Erythroblast (primary cell): Measurements from ENCODE around the gene OBSCN.

Source experiments
- GATA1 ChIP-seq: IDR thresholded peaks from 2 replicates; pipeline ENCODE4 v1.6.1; 2011; ENCODE audit warnings: low read depth, mild to moderate bottlenecking, control low read depth, low read length, moderate library complexity
- POLR2A ChIP-seq: IDR thresholded peaks from 2 replicates; pipeline ENCODE4 v1.6.1; 2011; ENCODE audit warnings: mild to moderate bottlenecking, low read length

DNA sequence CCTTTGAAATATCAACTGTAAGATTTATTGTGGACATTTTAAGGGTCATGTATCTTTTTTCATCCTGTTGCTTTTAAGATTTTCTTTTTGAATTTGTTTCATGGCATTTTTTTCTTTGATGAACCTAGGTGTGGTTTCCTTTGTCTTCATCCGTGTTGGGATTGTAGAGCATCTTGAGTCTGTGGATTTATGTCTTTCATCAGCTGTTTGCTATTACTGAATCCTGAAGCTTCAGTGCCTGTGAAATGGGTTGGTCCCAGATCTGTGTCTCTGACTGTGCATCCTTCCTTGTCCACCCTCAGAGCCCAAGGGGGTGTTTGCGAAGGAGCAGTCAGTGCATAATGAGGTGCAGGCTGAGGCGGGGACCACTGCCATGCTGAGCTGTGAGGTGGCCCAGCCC lies 37.3 kb downstream of the OBSCN start:
- TF ChIP-seq POLR2A = no peak
- no peak for TF ChIP-seq GATA1
